Hepatocyte (in vitro differentiated cells): ENCODE results near the gene CRADD.

Experiments
- EZH2 ChIP-seq: fragments of 200-600 bp; sonication (generic); IDR thresholded peaks from 2 replicates; pipeline ENCODE4 v1.6.1; 2016; ENCODE audit warnings: antibody characterized with exemption, mild to moderate bottlenecking, borderline replicate concordance
- TF ChIP-seq, protein P1 (sequence below): fragments of 200-600 bp; sonication (generic); IDR thresholded peaks from 2 replicates; pipeline ENCODE4 v1.5.1; 2016; ENCODE audit warnings: antibody characterized with exemption, mild to moderate bottlenecking; ENCODE audit not compliant: poor library complexity

DNA sequence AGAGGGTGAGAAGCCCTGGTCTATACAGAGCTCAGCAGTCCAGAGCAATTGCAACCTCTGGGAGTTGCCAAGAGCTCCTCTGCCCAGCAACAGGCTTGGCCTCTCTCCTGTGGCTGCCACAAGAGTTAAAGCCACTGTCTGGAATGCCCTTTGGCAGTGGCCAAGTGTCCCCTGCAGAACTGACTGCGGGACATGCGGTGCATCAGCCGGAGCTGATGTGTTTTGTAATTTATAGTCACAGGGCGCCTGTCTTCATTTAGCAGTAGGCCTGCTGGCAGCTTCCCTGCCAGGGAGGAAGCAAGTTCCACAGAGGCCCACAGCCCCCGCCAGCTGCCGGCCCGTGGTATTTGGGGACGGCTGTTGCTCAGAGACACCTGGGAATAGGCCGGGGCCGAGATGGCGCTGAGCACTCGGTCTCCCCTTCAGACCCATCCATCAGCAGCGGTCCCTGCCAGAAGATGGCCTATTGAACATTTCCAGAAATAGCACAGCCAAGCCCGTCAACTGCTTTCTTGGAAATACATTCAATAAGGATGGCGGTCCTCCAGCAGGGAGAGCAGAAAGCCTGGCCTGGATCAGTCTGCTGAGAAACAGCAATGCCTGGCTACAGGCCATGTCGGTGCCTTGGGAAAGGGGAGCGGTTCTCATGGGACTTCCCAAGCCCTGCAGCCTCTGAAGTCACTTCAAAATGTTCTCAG is 217.4 kb downstream of the CRADD start:
- no peak for TF ChIP-seq EZH2
- TF ChIP-seq, protein P1, sequence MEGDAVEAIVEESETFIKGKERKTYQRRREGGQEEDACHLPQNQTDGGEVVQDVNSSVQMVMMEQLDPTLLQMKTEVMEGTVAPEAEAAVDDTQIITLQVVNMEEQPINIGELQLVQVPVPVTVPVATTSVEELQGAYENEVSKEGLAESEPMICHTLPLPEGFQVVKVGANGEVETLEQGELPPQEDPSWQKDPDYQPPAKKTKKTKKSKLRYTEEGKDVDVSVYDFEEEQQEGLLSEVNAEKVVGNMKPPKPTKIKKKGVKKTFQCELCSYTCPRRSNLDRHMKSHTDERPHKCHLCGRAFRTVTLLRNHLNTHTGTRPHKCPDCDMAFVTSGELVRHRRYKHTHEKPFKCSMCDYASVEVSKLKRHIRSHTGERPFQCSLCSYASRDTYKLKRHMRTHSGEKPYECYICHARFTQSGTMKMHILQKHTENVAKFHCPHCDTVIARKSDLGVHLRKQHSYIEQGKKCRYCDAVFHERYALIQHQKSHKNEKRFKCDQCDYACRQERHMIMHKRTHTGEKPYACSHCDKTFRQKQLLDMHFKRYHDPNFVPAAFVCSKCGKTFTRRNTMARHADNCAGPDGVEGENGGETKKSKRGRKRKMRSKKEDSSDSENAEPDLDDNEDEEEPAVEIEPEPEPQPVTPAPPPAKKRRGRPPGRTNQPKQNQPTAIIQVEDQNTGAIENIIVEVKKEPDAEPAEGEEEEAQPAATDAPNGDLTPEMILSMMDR = no peak
